GM23338 (cell line): ENCODE results near the gene SPATA31D1. TPM values are rescaled to one million over a fixed set of nuclear protein-coding genes. Genes with fewer than 3 reads are reported as not detected.

Experiments used
- ATAC-seq: fragments of 200-7000 bp; cut with Tn5 transposase; 3 replicates; pipeline ENCODE4 v1.9.1; 2020
- DNase-seq: peaks from one replicate; pipeline ENCODE4 v3.0.0-alpha.2; 2015; ENCODE audit warnings: low spot score
- H2AFZ ChIP-seq: fragments of 200-600 bp; sonication (generic); 2 replicates; pipeline ENCODE4 v1.8.0; 2016; ENCODE audit warnings: antibody characterized with exemption, mild to moderate bottlenecking, moderate library complexity
- H3F3A ChIP-seq: fragments of 200-600 bp; sonication (generic); replicated peaks from 2 replicates; pipeline ENCODE4 v1.8.0; 2017; ENCODE audit warnings: antibody characterized with exemption, mixed run types, low read depth
- H3K27ac ChIP-seq: fragments of 200-600 bp; sonication (generic); 2 replicates; pipeline ENCODE4 v1.6.1; 2016; ENCODE audit warnings: low read depth
- H3K27me3 ChIP-seq: fragments of 200-600 bp; sonication (generic); 2 replicates; pipeline ENCODE4 v1.8.0; 2016; ENCODE audit warnings: mild to moderate bottlenecking, mixed run types, moderate library complexity; ENCODE audit not compliant: insufficient read depth
- H3K36me3 ChIP-seq: fragments of 200-600 bp; sonication (generic); 2 replicates; pipeline ENCODE4 v1.8.0; 2016; ENCODE audit warnings: mild to moderate bottlenecking; ENCODE audit not compliant: insufficient read depth
- H3K4me1 ChIP-seq: fragments of 200-600 bp; sonication (generic); 2 replicates; pipeline ENCODE4 v1.8.0; 2016; ENCODE audit warnings: mild to moderate bottlenecking, moderate library complexity; ENCODE audit not compliant: insufficient read depth
- H3K4me2 ChIP-seq: fragments of 200-600 bp; sonication (generic); 2 replicates; pipeline ENCODE4 v1.7.1; 2017; ENCODE audit warnings: mixed run types
- H3K4me3 ChIP-seq: fragments of 200-600 bp; sonication (generic); 2 replicates; pipeline ENCODE4 v1.6.1; 2016; ENCODE audit warnings: mixed run types
- H3K79me2 ChIP-seq: fragments of 200-600 bp; sonication (generic); replicated peaks from 2 replicates; pipeline ENCODE4 v1.8.0; 2017; ENCODE audit warnings: mild to moderate bottlenecking; ENCODE audit not compliant: insufficient read depth
- H3K9me2 ChIP-seq: fragments of 200-600 bp; sonication (generic); 2 replicates; pipeline ENCODE4 v1.8.0; 2017; ENCODE audit not compliant: insufficient read depth
- H4K20me1 ChIP-seq: fragments of 200-600 bp; sonication (generic); replicated peaks from 2 replicates; pipeline ENCODE4 v1.8.0; 2017; ENCODE audit warnings: mild to moderate bottlenecking; ENCODE audit not compliant: insufficient read depth
- H3K27ac Mint-ChIP-seq: 2 replicates; pipeline ENCODE4 v1.8.0; 2020; ENCODE audit warnings: inconsistent platforms, mild to moderate bottlenecking, moderate library complexity, mixed read lengths
- H3K27me3 Mint-ChIP-seq: 3 replicates; pipeline ENCODE4 v1.8.0; 2022; ENCODE audit warnings: low read depth, mild to moderate bottlenecking, moderate library complexity, mixed read lengths, inconsistent platforms; ENCODE audit not compliant: insufficient read depth, poor library complexity
- H3K36me3 Mint-ChIP-seq: 3 replicates; pipeline ENCODE4 v1.8.0; 2021; ENCODE audit warnings: low read depth, mild to moderate bottlenecking, inconsistent platforms, moderate library complexity, mixed read lengths
- H3K4me1 Mint-ChIP-seq: 3 replicates; pipeline ENCODE4 v1.8.0; 2020; ENCODE audit warnings: mild to moderate bottlenecking, inconsistent platforms, mixed read lengths
- H3K4me3 Mint-ChIP-seq: 3 replicates; pipeline ENCODE4 v1.8.0; 2021; ENCODE audit warnings: moderate library complexity, mild to moderate bottlenecking, inconsistent platforms, mixed read lengths
- H3K9me3 Mint-ChIP-seq: 3 replicates; pipeline ENCODE4 v1.8.0; 2020; ENCODE audit warnings: moderate library complexity, mild to moderate bottlenecking, inconsistent platforms, mixed read lengths
- CREB1 ChIP-seq: fragments of 250-450 bp; sonication (Bioruptor Pico); IDR thresholded peaks from 2 replicates; pipeline ENCODE4 v1.5.0; 2020; ENCODE audit warnings: low read depth, mild to moderate bottlenecking, moderate library complexity
- CTCF ChIP-seq, 2 experiments: fragments of 200-600 bp in 1 of 2; sonication (generic) in 1 of 2; conservative IDR thresholded peaks; 2 replicates each; pipeline versions ENCODE4 v1.5.1 to v1.6.1; 2016 to 2017; ENCODE audit warnings: antibody characterized with exemption in 2 of 2, low read depth in 2 of 2, mild to moderate bottlenecking in 2 of 2, moderate library complexity in 1 of 2
- ETS1 ChIP-seq: IDR thresholded peaks from 2 replicates; pipeline ENCODE4 v1.6.1; 2016; ENCODE audit warnings: antibody characterized with exemption
- EZH2 ChIP-seq: fragments of 200-600 bp; sonication (generic); IDR thresholded peaks from one replicate; pipeline ENCODE4 v1.8.0; 2017; ENCODE audit warnings: antibody characterized with exemption, mild to moderate bottlenecking, low read depth; ENCODE audit not compliant: unreplicated experiment
- JUNB ChIP-seq: IDR thresholded peaks from one replicate; pipeline ENCODE4 v1.6.1; 2016; ENCODE audit warnings: antibody characterized with exemption; ENCODE audit not compliant: unreplicated experiment
- NANOG ChIP-seq: IDR thresholded peaks from 2 replicates; pipeline ENCODE4 v1.6.1; 2016; ENCODE audit warnings: antibody characterized with exemption, borderline replicate concordance
- POLR2AphosphoS5 ChIP-seq: IDR thresholded peaks from 2 replicates; pipeline ENCODE4 v1.6.1; 2016; ENCODE audit warnings: antibody characterized with exemption, low read depth
- STAT1 ChIP-seq: IDR thresholded peaks from one replicate; pipeline ENCODE4 v1.6.1; 2016; ENCODE audit warnings: antibody characterized with exemption; ENCODE audit not compliant: unreplicated experiment
- ZNF331 ChIP-seq: fragments of 250-450 bp; sonication (Bioruptor Pico); IDR thresholded peaks from 2 replicates; pipeline ENCODE4 v1.5.0; 2020; ENCODE audit warnings: low read depth, mild to moderate bottlenecking, moderate library complexity
- polyA plus RNA-seq: library from polyadenylated mRNA; unstranded; fragments of >200 nt; fragmentation: Nextera tagmentation; extraction: Ambion mirVana; gene quantifications from 2 replicates; pipeline ENCODE4 v1.2.1, GENCODE V29; 2016
- total RNA-seq: library from RNA; depleted of rRNA; stranded (reverse); fragments of >200 nt; shearing (Covaris generic); gene quantifications from 2 replicates; pipeline ENCODE4 v1.2.3, GENCODE V29; 2014

Gene SPATA31D1
- total and polyA plus RNA-seq, 2 experiments from 2014 or later, result not detected

GRCh38 chr9:81964218-81965171 lies 24.1 kb upstream of the SPATA31D1 start:
- H3K4me1 ChIP-seq, result no peaks in the 10 kb centered on the region
- H3K4me3 Mint-ChIP-seq, result no peak overlapping the region
- no peaks in the 10 kb centered on the region; the same call in 1 of the 3 replicates for H3K9me3 Mint-ChIP-seq
- no peak for TF ChIP-seq CREB1 (CRISPR knock-in tag)
- no peak for TF ChIP-seq NANOG
- TF ChIP-seq JUNB, result no peak
- TF ChIP-seq STAT1, result no peak
- H3K27ac ChIP-seq, result no peak overlapping the region
- no peak for DNase-seq
- H3K36me3 Mint-ChIP-seq, result no peaks in the 10 kb centered on the region; the same call in 2 of the 3 replicates
- H3K27me3 ChIP-seq, result no peaks in the 10 kb centered on the region
- no peaks in the 10 kb centered on the region for H3F3A ChIP-seq
- no peaks in the 10 kb centered on the region for H3K36me3 ChIP-seq
- no peak overlapping the region for H3K4me3 ChIP-seq
- no peaks in the 10 kb centered on the region for H4K20me1 ChIP-seq
- H3K27me3 Mint-ChIP-seq, result no peaks in the 10 kb centered on the region
- no peak for ATAC-seq
- peaks cover 11% of the 10 kb centered on the region; the same call in 1 of the 2 replicates for H3K9me2 ChIP-seq
- no peak overlapping the region for H2AFZ ChIP-seq
- no peak overlapping the region for H3K4me2 ChIP-seq
- H3K79me2 ChIP-seq, result no peaks in the 10 kb centered on the region
- H3K27ac Mint-ChIP-seq, result no peak overlapping the region
- H3K4me1 Mint-ChIP-seq, result no peaks in the 10 kb centered on the region

GRCh38 chr9:81968026-81968425 lies 20.5 kb upstream of the SPATA31D1 start:
- H3K36me3 Mint-ChIP-seq, result no peaks in the 10 kb centered on the region; the same call in 2 of the 3 replicates
- Histone ChIP-seq H3K27me3 (no peaks in the 10 kb centered on the region), H3K27ac (no peak overlapping the region), H4K20me1 (no peaks in the 10 kb centered on the region), H3K9me2 (peaks cover 23% of the 10 kb centered on the region; the same call in 1 of the 2 replicates), H3K36me3 (no peaks in the 10 kb centered on the region), H3F3A (no peaks in the 10 kb centered on the region), H3K4me1 (no peaks in the 10 kb centered on the region), H3K4me3 (no peak overlapping the region), H3K4me2 (no peak overlapping the region), H3K79me2 (no peaks in the 10 kb centered on the region), H2AFZ (no peak overlapping the region)
- no peaks in the 10 kb centered on the region for H3K27me3 Mint-ChIP-seq
- H3K9me3 Mint-ChIP-seq, result peaks cover 3% of the 10 kb centered on the region; the same call in 2 of the 3 replicates
- no peak overlapping the region for H3K4me3 Mint-ChIP-seq
- DNase-seq (no peak), ATAC-seq (no peak)
- no peaks in the 10 kb centered on the region for H3K4me1 Mint-ChIP-seq
- TF ChIP-seq ZNF331 (CRISPR knock-in tag), result no peak
- no peak for TF ChIP-seq EZH2
- no peak for TF ChIP-seq NANOG
- TF ChIP-seq JUNB, result no peak
- TF ChIP-seq STAT1, result no peak
- no peak for TF ChIP-seq ETS1
- no peak for TF ChIP-seq CTCF (conservative IDR thresholded peaks at IDR 0.05; ENCODE audit: low read depth in 2 of 2)
- no peak for TF ChIP-seq POLR2AphosphoS5
- no peak overlapping the region for H3K27ac Mint-ChIP-seq
